Osteoblast (primary cell): ENCODE data around the gene MYH7. TPM values are rescaled to one million over a fixed set of nuclear protein-coding genes. Genes with fewer than 3 reads are reported as not detected.

ENCODE experiments used
- DNase-seq: peaks from one replicate; pipeline ENCODE4 v3.0.0; 2011; ENCODE audit warnings: low spot score, mixed read lengths; ENCODE audit not compliant: insufficient read length; ENCODE audit errors: missing footprints
- H2AFZ ChIP-seq: 2 replicates; pipeline ENCODE4 v1.6.0; 2011; ENCODE audit warnings: mild to moderate bottlenecking, low read length
- H3K27ac ChIP-seq: 2 replicates; pipeline ENCODE4 v1.5.1; 2011; ENCODE audit warnings: mild to moderate bottlenecking, low read depth, low read length, moderate library complexity
- H3K27me3 ChIP-seq: 2 replicates; pipeline ENCODE4 v1.6.0; 2012; ENCODE audit warnings: mild to moderate bottlenecking, control low read depth, inconsistent platforms, low read length, moderate library complexity; ENCODE audit not compliant: insufficient read depth
- H3K36me3 ChIP-seq: 2 replicates; pipeline ENCODE4 v1.5.1; 2011; ENCODE audit warnings: mild to moderate bottlenecking, low read length, control low read depth, moderate library complexity; ENCODE audit not compliant: insufficient read depth
- H3K4me1 ChIP-seq: 2 replicates; pipeline ENCODE4 v1.5.1; 2011; ENCODE audit warnings: mild to moderate bottlenecking, low read length, control low read depth, moderate library complexity; ENCODE audit not compliant: insufficient read depth
- H3K4me2 ChIP-seq: 2 replicates; pipeline ENCODE4 v1.6.0; 2011; ENCODE audit warnings: mild to moderate bottlenecking, low read length; ENCODE audit not compliant: insufficient read depth
- H3K4me3 ChIP-seq: fragments of 200-600 bp; sonication (generic); 3 replicates; pipeline ENCODE4 v1.5.1; 2012; ENCODE audit warnings: mild to moderate bottlenecking, low read length, inconsistent platforms; ENCODE audit not compliant: insufficient read depth
- H3K79me2 ChIP-seq: 2 replicates; pipeline ENCODE4 v1.6.0; 2012; ENCODE audit warnings: mild to moderate bottlenecking, low read length, control low read depth, inconsistent platforms; ENCODE audit not compliant: insufficient read depth
- H3K9me3 ChIP-seq: 2 replicates; pipeline ENCODE4 v1.5.1; 2011; ENCODE audit warnings: low read depth, low read length, control low read depth
- H4K20me1 ChIP-seq: 2 replicates; pipeline ENCODE4 v1.6.0; 2012; ENCODE audit warnings: mild to moderate bottlenecking, low read length, control low read depth; ENCODE audit not compliant: insufficient read depth
- total RNA-seq: library from RNA; depleted of rRNA; stranded (reverse); fragments of >200 nt; gene quantifications from 2 replicates; pipeline ENCODE4 v1.2.3, GENCODE V29; 2012
- TF ChIP-seq, protein P1 (sequence below): IDR thresholded peaks from 2 replicates; pipeline ENCODE4 v1.5.1; 2011; ENCODE audit warnings: mild to moderate bottlenecking, low read depth, low read length, moderate library complexity; ENCODE audit errors: extremely low read depth

The MYH7 gene
- total RNA-seq, 1 donor, result not detected

- Histone ChIP-seq H3K79me2 (peaks cover 4% of the 10 kb centered on the region), H3K4me3 (peak overlapping the region; percentile 76), H3K9me3 (no peaks in the 10 kb centered on the region), H3K27ac (no peak overlapping the region), H3K36me3 (no peaks in the 10 kb centered on the region), H3K4me2 (peak overlapping the region; percentile 81), H2AFZ (peak overlapping the region; percentile 76), H4K20me1 (no peaks in the 10 kb centered on the region), H3K4me1 (peaks cover 5% of the 10 kb centered on the region), H3K27me3 (peaks cover 12% of the 10 kb centered on the region)
- TF ChIP-seq, protein P1, sequence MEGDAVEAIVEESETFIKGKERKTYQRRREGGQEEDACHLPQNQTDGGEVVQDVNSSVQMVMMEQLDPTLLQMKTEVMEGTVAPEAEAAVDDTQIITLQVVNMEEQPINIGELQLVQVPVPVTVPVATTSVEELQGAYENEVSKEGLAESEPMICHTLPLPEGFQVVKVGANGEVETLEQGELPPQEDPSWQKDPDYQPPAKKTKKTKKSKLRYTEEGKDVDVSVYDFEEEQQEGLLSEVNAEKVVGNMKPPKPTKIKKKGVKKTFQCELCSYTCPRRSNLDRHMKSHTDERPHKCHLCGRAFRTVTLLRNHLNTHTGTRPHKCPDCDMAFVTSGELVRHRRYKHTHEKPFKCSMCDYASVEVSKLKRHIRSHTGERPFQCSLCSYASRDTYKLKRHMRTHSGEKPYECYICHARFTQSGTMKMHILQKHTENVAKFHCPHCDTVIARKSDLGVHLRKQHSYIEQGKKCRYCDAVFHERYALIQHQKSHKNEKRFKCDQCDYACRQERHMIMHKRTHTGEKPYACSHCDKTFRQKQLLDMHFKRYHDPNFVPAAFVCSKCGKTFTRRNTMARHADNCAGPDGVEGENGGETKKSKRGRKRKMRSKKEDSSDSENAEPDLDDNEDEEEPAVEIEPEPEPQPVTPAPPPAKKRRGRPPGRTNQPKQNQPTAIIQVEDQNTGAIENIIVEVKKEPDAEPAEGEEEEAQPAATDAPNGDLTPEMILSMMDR, result no peak
- DNase-seq, result peak; percentile 93
Measured at GRCh38 chr14:23366426-23366921, 69.0 kb downstream of the MYH7 start.

DNA sequence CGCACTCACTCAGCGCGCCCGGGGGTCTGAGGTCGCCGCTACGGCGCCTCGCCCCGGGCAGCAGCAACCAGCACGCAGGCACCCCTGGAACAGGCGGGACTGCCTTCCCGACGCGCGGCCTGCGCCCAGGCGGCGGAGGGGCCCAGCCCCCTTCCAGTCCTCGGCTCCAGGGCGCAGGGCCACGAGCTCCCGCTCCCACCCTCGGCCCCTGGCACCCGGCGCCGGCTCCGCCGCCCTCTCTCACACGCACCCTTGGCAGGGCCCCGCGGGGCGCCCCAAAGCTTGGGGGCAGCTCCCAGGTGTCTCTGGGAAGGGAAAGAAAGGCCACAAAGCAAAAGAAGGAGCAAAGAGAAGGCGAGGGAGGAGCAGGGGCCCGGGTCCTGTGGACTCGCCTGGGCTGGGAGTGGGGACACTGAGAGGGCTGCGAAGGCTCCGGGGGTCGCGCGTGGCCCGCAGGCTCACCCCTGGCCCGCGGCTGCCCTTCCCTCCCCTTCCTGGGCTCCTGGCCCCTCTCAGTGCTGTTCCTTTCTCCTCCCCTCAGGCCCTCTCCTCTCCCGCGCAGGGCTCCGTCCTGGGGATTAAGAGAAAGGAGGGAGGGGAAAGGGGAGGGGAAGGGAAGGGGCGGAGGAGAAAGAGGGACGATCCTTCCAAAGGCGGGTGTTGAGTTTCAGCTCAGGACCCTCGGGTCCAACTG, 69.6 kb downstream of the MYH7 start:
- Histone ChIP-seq H3K4me1 (peaks cover 5% of the 10 kb centered on the region), H3K4me2 (peak overlapping the region; percentile 81), H2AFZ (no peak overlapping the region), H3K36me3 (no peaks in the 10 kb centered on the region), H3K9me3 (no peaks in the 10 kb centered on the region), H3K27ac (no peak overlapping the region), H3K79me2 (peaks cover 4% of the 10 kb centered on the region), H3K27me3 (peaks cover 10% of the 10 kb centered on the region), H4K20me1 (no peaks in the 10 kb centered on the region), H3K4me3 (peak overlapping the region; percentile 76)
- no peak for DNase-seq
- TF ChIP-seq, protein P1, result no peak

DNA sequence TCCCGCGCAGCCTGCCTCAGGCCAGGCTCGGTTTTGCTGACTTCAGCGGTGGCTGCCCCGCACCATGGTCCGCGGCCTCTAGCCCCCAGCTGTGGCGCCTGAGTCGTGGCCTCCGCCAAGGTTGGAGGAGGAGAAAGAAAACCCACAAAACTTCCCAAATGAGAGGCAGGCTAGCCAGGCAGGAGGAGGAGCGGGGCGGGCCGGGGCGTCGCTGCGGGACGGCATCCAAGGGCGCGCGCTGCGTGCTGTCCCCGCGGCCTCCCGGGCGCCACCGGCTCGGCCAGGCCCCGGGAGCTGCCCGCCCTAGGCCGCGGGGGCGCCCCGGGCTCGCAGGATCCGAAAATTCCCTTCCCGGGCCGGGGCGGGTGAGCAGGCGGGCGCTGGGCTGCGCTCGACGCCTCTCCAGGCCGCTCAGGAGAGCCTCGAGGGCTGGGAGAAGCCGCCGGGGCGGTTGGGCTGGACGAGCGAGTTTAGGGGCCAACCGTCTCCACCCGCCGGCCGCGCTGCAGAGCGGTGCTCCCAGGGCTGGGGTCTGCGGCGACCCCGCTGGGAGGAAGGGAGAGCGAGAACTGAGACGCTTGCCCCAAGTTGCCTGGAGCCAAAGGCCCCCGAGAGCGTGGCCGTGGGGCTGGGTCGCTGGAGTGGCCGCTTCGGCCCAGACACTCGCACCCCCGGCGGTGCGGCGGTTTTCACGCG, 70.3 kb downstream of the MYH7 start, which contains the start of gene EFS:
Gene EFS, minus strand, starts transcription at position 137 of the 696 bp plus-strand sequence. CDS start 147 bp downstream, outside the sequence.
- peak within 1 kb of the TSS; percentile 81 for H3K4me2 ChIP-seq
- DNase-seq, result peak; percentile 91
- peaks cover 4% of the 10 kb centered on the region for H3K79me2 ChIP-seq
- H3K27me3 ChIP-seq, result peaks cover 10% of the 10 kb centered on the region
- H3K27ac ChIP-seq, result peak within 1 kb of the TSS; percentile 24
- TF ChIP-seq, protein P1, result no peak
- H3K4me3 ChIP-seq, result peak within 1 kb of the TSS; percentile 76
- H4K20me1 ChIP-seq, result no peaks in the 10 kb centered on the region
- no peaks in the 10 kb centered on the region for H3K36me3 ChIP-seq
- peaks cover 5% of the 10 kb centered on the region for H3K4me1 ChIP-seq
- peak within 1 kb of the TSS; percentile 56 for H2AFZ ChIP-seq
- no peaks in the 10 kb centered on the region for H3K9me3 ChIP-seq
